ENCODE results near the gene HEXIM2. TPM values are rescaled to one million over a fixed set of nuclear protein-coding genes. Genes with fewer than 3 reads are reported as not detected.

HEXIM2 gene
- total and polyA plus RNA-seq, 2 of the 13 experiments (the other 11 are each of a cell fraction or from before 2014, with no cell fraction given), result 27.1 to 32.4 TPM

- TF ChIP-seq, protein P1, sequence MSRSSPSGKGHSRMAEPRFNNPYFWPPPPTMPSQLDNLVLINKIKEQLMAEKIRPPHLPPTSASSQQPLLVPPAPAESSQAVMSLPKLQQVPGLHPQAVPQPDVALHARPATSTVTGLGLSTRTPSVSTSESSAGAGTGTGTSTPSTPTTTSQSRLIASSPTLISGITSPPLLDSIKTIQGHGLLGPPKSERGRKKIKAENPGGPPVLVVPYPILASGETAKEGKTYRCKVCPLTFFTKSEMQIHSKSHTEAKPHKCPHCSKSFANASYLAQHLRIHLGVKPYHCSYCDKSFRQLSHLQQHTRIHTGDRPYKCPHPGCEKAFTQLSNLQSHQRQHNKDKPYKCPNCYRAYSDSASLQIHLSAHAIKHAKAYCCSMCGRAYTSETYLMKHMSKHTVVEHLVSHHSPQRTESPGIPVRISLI (CRISPR knock-in tag; IDR thresholded peaks at IDR 0.05; ENCODE audit: borderline replicate concordance), result no peak
- TF ChIP-seq ONECUT2 (CRISPR knock-in tag; IDR thresholded peaks at IDR 0.05) (no peak), ZNF282 (IDR thresholded peaks at IDR 0.05; ENCODE audit: partially characterized antibody) (no peak), SAP130 (CRISPR knock-in tag; IDR thresholded peaks at IDR 0.05; ENCODE audit: low read depth) (peak; percentile 83), RBAK (CRISPR knock-in tag; IDR thresholded peaks at IDR 0.05) (no peak), ZZZ3 (CRISPR knock-in tag; IDR thresholded peaks at IDR 0.05; ENCODE audit: borderline replicate concordance) (0 out of 2 replicates have a peak, but pooled peaks have one; percentile 8), NBN (conservative IDR thresholded peaks at IDR 0.05) (no peak), ZMYM4 (CRISPR knock-in tag; IDR thresholded peaks at IDR 0.05) (no peak; the same call in 1 of the 2 replicates), ZBTB33 (CRISPR knock-in tag; IDR thresholded peaks at IDR 0.05) (peak; percentile 10; the same call in 1 of the 2 replicates), ZNF337 (CRISPR knock-in tag; IDR thresholded peaks at IDR 0.05; ENCODE audit: borderline replicate concordance, low read depth) (no peak), ZNF770 (CRISPR knock-in tag; IDR thresholded peaks at IDR 0.05) (no peak; the same call in 1 of the 2 replicates), ZNF468 (CRISPR knock-in tag; IDR thresholded peaks at IDR 0.05) (0 out of 2 replicates have a peak, but pooled peaks have one; percentile 28), SPEN (CRISPR knock-in tag; IDR thresholded peaks at IDR 0.05; ENCODE audit: low read depth) (no peak), CBX5 (CRISPR knock-in tag; IDR thresholded peaks at IDR 0.05; ENCODE audit: borderline replicate concordance) (peak; percentile 37; the same call in 1 of the 2 replicates), NFATC3 (CRISPR knock-in tag; IDR thresholded peaks at IDR 0.05) (no peak), CAMTA2 (CRISPR knock-in tag; IDR thresholded peaks at IDR 0.05; ENCODE audit: borderline replicate concordance) (no peak), RXRA (CRISPR knock-in tag; IDR thresholded peaks at IDR 0.05) (peak; percentile 65)
- TF ChIP-seq, protein P2, sequence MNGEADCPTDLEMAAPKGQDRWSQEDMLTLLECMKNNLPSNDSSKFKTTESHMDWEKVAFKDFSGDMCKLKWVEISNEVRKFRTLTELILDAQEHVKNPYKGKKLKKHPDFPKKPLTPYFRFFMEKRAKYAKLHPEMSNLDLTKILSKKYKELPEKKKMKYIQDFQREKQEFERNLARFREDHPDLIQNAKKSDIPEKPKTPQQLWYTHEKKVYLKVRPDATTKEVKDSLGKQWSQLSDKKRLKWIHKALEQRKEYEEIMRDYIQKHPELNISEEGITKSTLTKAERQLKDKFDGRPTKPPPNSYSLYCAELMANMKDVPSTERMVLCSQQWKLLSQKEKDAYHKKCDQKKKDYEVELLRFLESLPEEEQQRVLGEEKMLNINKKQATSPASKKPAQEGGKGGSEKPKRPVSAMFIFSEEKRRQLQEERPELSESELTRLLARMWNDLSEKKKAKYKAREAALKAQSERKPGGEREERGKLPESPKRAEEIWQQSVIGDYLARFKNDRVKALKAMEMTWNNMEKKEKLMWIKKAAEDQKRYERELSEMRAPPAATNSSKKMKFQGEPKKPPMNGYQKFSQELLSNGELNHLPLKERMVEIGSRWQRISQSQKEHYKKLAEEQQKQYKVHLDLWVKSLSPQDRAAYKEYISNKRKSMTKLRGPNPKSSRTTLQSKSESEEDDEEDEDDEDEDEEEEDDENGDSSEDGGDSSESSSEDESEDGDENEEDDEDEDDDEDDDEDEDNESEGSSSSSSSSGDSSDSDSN (CRISPR knock-in tag; IDR thresholded peaks at IDR 0.05), result peak; percentile 65
- TF ChIP-seq, protein P3, sequence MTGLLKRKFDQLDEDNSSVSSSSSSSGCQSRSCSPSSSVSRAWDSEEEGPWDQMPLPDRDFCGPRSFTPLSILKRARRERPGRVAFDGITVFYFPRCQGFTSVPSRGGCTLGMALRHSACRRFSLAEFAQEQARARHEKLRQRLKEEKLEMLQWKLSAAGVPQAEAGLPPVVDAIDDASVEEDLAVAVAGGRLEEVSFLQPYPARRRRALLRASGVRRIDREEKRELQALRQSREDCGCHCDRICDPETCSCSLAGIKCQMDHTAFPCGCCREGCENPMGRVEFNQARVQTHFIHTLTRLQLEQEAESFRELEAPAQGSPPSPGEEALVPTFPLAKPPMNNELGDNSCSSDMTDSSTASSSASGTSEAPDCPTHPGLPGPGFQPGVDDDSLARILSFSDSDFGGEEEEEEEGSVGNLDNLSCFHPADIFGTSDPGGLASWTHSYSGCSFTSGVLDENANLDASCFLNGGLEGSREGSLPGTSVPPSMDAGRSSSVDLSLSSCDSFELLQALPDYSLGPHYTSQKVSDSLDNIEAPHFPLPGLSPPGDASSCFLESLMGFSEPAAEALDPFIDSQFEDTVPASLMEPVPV (CRISPR knock-in tag; IDR thresholded peaks at IDR 0.05), result no peak
These were observed 34.0 kb upstream of the HEXIM2 start (continued) for GRCh38 chr17:45127548-45128300.
